ENCODE measurements around the gene ADAMTS20.

GRCh38 chr12:43459285-43459684 lies 92.7 kb downstream of the ADAMTS20 start:
- TF ChIP-seq, protein P1, sequence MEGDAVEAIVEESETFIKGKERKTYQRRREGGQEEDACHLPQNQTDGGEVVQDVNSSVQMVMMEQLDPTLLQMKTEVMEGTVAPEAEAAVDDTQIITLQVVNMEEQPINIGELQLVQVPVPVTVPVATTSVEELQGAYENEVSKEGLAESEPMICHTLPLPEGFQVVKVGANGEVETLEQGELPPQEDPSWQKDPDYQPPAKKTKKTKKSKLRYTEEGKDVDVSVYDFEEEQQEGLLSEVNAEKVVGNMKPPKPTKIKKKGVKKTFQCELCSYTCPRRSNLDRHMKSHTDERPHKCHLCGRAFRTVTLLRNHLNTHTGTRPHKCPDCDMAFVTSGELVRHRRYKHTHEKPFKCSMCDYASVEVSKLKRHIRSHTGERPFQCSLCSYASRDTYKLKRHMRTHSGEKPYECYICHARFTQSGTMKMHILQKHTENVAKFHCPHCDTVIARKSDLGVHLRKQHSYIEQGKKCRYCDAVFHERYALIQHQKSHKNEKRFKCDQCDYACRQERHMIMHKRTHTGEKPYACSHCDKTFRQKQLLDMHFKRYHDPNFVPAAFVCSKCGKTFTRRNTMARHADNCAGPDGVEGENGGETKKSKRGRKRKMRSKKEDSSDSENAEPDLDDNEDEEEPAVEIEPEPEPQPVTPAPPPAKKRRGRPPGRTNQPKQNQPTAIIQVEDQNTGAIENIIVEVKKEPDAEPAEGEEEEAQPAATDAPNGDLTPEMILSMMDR (IDR thresholded peaks at IDR 0.05; ENCODE audit: low read depth, low read length), result no peak
- TF ChIP-seq MAX (IDR thresholded peaks at IDR 0.05; ENCODE audit: low read depth, low read length), result no peak
- TF ChIP-seq POLR2A (IDR thresholded peaks at IDR 0.05; ENCODE audit: extremely low read depth, insufficient read length), result no peak
- no peak for TF ChIP-seq MYC (IDR thresholded peaks at IDR 0.05; ENCODE audit: low read depth, low read length)
